Measurements from ENCODE around the gene PTOV1.

The PTOV1 gene

DNA sequence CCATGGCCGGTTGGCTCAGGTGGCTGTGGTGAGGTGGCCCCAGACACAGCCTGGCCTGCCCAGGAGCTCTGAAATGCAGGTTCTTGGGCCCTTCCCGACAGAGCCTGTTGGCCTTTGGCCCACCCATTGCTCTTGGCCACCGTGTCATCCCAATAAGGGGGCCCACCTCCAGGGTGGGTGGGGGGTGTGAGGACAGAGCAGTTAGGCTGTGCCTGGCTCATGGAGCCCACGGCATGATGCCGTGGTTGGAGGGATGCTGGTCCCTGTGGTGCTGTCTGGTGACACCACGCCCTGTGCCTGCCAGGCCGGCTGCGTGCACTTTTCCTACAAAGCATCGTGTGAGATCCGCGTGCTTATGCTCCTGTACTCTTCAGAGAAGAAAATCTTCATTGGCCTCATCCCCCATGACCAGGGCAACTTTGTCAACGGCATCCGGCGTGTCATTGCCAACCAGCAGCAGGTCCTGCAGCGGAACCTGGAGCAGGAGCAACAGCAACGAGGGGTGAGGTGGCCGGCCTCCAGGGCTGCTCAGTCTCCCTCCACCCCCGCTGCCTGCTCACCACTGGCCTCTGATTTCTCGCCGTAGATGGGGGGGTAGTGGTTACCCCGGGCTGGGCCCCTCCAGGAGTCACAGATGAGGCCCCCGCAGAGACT lies 8.8 kb downstream of the PTOV1 start:
- no peak for DNase-seq (ENCODE audit: low spot score)

DNA sequence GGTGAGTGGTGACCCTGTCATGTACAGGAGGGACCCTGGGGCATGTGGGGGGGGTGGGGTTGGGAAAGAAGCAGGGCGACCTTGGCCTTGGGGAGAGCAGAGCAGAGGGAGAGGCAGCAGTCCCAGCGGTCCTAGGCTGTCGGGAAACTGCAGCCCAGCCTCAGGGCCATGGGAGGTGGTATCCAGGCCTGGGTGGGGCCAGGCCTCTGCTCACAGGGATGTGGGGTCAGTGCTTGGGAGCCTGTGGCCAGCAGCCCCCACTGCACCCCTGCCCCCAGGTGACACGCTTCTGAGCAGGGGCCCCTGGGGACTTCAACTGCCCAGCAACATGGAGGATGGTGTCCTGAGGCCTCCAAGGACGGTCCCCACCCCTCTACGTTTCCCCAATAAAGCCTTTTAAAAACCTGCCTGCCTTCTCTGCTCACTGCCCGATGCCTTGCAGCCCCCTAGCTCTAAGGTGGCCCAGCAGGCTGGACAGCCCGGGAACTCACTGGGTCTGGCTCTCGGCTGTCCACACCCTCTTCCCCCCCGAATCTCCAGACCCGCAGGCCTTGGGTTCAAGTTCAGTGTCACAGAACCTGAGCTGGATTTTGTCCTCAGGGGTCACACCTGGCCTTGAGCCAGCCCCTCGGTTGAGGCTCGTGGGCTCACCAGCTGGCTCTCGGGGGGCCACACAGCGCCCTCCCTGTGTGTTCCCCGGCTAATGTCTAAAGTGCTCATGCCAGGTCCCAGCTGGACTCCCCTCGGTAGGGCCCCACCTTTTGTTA lies 9.6 kb downstream of the PTOV1 start:
- DNase-seq (ENCODE audit: low spot score), result no peak

DNA sequence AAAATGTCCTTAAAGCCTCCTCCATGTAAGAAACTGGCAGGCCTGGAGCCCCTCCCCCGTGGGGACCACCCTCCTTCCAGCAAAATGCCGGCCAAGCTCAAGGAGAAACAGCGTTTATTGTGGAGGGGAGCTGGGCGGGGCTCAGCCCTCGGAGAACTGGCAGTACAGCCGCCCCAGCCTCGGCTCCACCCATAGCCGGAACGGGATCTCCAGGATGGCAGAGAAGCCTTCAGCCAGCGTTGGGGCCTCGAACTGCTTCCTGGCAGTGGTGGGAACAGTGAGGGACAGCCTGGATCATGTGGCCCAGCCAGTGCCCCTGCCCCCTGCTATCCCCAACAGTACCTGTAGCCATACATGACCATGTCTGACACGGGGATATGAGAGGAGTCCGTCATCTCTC lies 10.1 kb downstream of the PTOV1 start:
- DNase-seq (ENCODE audit: low spot score), result no peak

DNA sequence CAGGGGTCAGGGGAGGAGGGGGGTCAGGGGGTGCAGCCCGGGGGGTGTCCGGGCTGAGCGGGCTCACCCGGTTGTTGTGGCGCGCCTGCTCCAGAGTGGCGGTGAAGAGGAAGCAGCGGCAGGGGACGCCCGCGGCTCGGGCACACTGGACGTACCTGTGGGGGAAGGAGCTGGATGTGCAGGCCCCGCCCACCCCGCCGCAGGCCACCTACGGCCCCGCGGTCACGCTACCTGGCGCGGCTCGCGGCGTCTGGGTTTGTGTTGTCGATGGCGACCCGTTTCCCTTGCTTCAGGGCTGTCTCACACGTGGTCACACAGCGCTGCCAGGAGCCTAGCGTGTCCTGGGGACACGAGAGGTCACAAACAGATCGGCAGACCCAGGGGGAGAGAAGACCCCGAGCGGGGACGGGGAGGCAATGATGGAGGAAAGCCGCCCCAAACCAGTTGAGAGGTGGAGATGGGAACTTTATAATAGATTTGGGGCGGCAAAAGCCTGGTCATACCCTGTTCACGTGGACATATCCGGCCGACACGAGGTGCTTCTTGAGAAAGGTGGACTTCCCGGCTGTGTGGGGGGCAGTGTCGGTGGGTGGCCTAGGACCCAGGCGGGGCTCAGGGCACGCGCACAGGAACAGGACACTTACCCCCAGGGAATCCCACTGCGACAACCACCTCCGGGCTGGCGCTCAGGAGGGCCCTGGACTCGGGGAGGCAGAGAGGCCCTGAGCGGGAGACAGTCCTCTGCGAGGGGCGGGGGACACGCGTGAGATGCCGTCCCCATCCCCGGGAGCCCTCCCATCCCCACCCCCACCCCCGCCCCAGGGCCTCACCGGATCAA lies 10.8 kb downstream of the PTOV1 start:
- no peak for DNase-seq (ENCODE audit: low spot score)

DNA sequence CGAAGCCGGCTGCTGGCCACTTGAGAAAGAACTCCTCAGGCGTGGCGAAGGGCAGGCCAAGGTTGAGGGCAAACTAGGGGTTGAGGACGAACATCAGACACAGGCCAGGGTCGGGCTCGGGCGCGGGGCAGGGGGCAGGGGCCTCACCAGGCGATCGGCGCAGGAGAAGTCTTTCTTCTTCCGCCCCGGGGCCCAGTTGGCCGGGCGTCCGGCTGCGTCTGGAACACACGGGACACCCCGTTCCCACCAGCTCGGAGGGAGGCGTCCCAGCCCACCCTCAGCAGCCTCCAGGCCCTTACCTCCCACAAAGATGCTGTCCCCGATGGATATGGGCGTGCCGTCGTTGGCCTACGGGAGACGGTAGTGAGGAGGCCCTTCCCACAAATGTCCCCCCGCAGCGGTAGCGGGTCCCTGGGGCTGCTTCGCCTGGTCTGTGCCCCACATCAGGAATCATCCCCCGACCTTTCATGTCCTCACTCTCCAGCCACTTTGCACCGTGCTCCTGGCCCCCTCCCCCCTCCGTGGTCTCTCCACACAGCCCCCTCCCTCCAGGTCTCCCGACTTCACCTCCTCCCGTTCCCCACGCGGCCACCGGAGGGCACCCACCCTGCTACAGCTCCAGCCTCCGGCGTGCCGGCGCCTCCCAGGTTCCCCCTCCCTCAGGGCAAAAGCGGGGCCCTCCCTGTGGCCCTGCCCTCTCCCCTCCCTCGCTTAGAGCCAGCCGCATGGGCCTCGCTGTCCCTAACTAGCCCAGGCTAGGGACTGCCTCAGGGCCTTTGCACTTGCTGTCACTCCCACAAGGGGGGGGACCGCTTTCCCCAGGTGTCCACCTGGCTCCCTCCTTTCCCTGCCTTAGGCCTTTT lies 11.7 kb downstream of the PTOV1 start:
- no peak for DNase-seq (ENCODE audit: low spot score)

DNA sequence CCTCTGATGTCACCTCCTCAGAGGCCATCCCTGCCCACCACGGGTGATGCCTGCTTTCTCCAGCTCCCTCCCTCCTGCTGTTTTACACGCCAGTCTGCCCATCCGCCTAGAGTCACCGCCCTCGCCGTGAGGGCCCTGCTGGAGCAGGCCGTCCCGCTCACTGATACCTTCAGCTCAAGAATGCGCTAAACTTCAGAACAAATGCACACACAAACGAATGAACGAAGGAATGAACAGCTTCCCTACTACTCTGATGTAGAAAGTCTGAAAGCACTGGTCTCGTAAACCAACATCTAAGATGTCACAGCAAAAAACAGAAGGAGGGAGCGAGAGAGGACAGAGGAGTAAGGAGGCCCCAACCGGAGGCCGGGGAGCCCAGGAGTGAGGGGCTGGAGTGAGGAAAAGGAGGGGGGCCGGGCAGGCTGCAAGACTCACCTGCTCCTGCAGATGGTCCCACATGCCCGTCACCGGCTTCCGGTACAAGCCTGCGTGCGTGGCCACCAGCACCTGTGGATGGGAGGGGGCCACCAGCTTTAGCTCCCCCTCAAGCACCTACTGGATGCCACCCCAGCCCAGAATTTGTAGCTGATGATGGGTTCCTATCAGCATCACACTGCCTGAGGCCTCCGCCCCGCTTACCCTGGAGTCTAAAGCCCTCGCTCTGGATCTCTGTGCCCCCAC lies 12.4 kb downstream of the PTOV1 start:
- no peak for DNase-seq (ENCODE audit: low spot score)

DNA sequence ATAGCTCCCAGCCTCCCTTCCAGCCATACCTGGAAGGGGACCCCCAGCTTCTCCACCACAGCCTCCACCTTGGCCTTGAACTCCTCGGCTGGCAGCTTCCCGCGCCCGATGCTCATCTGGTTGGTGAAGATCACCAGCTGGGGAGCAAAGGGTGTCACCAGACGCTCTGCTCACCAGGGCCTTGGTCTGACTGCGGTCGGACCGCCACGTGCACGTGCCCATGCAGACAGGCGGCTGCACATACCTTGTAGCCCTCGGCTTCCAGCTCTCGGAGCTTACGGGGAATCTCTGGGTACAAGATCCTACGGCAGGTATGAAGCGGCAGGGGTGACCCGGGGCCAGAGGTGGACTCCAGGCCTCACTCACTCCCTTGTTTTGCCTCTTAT lies 13.0 kb downstream of the PTOV1 start:
- no peak for DNase-seq (ENCODE audit: low spot score)

DNA sequence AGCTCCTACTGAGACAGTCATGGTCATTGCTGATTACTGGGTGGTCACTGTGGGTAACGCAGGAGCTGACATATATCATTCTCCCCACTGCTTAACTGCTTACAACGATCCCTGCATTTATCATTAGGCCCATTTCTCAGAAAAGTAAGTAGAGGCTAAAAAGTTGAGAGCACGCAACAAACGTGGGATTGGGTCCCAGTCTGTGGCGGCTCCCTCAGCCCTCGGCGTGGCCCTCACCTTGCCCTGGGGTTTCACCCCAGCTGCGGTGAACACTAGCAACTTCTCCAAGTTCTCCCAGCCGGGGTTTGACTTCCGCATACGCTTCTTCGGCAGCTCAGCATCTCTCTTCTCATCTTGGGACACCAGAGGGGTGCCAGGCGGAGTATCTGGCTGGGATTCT lies 13.9 kb downstream of the PTOV1 start:
- DNase-seq (ENCODE audit: low spot score), result no peak

DNA sequence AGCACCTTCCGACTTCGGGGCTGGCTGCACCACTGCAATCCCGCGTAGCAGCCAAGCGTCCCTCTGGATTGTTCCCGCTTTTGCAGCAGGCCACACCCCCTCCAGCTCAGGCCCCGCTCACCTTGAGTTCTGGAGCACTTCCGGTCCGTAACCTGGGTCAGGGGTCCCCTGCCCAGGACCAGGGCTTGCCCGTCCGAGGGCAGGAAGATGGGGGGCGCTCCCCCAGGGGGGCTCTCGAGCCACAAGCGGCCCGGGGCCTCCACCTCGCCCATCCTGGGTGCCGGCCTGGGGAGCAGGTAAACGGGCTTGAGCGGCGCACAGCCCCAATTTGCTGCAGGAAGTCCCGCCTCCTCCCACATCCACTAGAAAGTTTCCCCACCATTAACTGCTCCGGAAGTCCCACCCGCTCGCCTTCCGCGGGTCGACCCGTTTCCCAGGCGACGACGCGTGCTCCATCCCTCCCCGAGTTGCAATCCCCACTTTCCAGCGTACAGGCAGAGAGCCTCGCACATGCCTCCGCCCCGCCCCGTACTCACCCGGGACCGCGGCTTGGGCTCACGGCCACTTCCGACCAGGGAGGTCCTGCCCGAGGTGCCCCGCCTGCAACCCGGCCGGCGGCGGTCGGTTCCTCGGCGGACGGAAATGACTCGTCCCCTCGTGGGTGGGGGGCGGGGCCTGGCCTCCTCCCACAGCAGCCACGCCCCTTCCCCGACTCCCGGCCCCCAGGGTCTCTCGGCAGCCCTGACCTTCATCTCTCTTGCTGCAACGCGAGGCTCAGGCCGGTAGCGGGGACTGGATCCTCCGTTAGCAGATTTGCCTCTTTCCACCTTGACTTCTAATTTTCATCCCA lies 16.2 kb downstream of the PTOV1 start, which contains the start of gene PNKP:
TSS of gene PNKP (minus strand) at position 644 of the 850 bp plus-strand sequence. CDS start at position 272, 372 bp downstream.
- peak; percentile 97 for DNase-seq (ENCODE audit: low spot score)

DNA sequence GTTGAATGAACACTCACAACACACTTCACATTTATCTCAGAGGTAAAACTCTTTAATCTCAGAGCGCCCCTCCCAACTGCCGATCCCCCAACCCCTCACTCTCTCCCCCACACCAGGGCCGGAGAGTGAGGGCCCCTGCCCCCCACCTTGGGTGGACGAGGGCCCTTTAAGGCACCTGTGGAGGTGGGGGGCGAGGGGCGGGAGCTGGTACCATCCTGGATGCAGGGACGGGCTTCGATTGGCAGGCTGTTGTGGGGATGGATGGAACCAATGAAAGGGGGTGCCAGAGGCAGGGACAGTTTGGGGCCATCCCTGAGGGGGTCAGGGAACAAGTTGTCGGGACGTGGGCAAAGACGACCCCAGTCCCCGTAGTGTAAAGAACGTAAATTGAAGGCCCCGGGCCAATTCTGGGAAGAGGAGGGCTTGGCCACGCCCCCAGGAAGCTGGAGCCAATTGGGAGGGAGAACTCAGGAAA lies 18.1 kb downstream of the PTOV1 start:
- no peak for DNase-seq (ENCODE audit: low spot score)

DNA sequence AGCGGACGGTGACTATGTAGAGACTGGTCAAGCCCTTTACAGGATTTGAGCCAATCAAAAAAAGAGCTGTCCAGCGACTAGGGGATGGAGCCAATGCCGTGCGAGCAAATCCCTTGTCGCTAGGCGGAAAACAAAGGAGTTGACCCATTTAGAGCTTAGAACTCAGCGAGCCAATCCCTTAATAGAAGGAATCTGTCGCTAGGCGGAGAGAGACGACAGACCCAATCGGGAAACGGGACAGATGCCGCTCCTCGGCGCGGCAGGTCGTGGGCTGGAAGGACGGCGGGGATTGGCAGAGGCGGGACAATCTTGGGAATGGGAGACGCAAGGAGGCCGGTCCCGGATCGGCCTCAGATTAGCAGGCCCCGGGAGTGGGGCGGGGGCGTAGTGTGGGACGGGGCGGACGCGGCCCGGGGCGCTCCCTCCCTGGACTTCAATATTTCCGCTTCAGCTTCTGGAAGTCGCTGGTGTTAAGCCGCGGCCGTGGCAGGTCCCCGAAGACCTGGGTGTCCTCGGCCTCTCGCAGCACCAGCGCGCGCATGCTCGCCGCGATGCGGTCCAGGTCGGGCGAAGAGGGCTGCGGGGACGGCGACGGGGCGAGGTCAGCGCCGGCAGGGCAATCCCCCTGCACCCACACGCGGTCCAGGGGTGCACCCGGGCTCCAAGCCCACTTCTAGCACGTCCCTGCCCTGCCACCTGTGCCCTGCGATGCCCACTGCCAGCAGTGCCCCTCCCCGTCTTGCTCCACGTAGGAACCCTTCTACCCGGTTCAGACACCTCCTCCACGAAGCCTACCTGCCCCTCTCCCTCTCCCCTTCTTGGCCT lies 18.7 kb downstream of the PTOV1 start:
- DNase-seq (ENCODE audit: low spot score), result peak; percentile 99

DNA sequence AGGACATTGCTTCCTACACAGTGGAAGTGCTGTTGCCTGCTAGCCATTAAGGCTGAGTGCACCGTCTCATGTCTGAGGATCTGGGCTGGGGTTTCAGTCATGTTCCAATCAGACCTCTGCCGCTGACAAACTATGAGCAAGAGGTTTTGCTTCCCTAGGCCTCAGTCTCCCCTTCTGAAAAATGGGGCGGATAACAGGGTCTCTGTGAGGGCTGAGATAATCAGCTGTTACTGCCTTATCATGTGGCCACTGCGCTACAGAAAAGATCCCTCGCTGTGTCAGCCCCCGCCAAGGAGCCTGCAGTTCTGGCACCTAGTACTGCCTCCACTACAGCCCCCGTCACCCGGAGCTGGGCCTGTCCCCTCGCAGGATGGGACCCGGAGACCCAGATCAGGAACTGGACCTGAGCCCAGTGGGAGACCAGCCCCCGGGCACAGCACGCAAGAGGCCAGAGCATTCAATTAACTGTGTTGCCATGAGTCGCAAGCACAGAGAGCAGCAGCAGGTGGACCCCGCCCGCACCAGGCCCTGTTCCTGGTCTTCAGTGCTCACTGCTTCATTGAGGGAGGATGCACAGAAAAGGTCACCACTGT lies 19.4 kb downstream of the PTOV1 start:
- DNase-seq (ENCODE audit: low spot score), result no peak

DNA sequence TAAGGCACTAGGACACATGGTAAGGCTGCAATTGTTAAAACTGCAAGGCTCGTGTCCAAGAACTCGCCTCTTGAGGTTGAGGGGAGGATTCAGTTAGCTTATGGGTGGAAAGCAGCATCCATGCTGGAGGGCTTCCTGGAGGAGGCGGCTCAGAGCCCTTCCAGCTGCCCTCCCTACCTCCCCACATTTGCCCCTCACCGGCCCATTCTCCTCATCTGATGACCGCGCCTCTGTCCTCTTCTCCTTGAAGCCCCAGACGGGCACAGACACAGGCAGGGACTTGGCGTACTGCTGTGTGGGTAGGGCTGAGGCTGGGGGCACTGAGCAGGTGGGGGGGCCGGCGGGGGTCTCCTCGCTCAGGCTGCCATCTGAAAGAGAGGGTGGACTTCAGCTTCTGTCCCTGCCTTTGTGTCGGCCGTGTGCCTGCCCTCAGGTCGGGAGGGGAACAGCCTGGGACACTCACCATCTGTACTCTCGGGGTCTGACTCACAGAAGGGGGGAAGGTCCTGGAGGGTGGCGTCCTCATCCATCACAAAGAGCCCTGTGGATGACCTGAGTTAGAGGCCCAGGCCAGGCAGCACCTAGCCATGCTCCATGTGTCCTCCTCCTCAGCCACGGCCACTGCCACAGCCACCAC lies 20.5 kb downstream of the PTOV1 start:
- no peak for DNase-seq (ENCODE audit: low spot score)

DNA sequence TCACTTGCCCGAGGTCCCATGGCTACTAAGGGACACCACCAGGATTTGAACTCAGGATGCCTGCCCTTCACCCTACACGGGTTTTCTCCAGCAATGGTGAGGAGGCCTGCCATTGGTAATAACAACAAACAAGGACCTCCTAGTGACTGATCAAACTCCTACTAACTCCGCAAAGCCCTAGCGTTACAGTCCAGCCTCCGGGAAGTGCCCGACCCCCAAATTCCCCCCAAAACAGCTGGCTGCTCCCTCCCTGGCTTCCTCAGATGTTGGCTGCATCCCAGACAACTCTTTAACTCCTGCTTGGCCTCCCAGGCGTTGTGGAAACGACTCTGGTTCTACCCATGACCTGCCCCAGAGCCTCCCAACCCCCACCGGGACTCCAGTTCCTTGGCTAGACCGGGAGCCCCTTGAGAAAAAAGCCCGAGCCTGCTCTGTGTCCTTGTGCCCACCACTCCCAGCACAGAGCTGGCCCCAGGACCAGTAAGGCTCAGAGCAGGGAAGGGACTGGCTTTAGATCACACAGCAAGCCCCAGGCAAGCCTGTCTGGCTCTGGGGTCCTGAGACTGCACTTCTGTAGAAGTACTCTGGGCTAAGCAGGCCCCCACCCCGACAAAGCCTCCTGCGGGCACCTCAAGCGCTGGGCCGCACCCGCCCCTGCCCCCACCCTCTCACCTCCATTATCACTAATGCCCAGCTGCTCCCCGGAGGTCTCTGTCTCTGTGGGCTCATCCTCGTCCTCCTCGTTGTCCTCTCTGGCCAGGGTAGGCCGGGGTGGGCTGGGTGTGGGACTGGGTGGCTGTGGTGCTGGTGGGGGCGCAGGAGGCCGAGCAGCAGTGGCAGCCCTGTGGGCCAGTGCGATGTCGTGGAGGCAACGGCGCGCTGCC lies 21.5 kb downstream of the PTOV1 start:
- no peak for DNase-seq (ENCODE audit: low spot score)

DNA sequence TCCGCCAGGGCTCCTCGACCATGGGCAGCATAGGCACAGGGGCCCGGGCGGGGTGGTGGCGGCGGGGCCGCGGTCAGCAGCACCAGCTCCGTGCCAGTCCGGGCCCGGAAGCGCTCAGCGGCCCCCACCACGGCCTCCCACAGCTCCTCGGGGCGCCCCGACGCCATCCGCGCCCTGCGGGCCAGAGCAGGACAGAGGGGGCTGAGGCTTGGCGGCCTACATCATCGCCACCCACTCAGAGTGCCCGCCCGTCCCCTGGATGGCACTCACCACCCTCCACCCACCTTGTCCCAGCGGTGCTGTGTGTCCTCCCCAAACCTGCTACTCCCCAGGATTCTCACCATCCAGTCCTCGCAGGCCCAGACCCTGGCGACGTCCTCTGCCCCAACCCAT lies 22.2 kb downstream of the PTOV1 start:
- no peak for DNase-seq (ENCODE audit: low spot score)

DNA sequence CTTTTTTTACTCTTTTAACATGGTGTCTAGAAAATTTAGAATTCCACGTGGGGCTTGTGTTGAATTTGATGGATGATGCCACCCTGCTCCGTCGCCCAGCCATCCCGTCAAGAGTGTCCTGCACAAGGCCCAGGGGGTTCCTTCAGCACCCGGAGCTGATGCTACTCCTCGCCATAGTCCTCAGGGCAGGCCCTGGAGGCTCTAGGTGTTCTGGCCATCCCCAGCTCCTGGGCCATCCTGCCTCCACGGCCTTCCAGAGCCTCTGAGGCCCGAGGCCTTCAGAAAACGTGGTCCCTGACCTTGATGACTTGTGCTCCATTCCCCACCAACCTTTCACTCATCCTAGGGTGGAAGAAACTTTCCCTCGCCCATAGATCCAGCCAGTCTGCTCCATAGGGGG lies 22.9 kb downstream of the PTOV1 start:
- no peak for DNase-seq (ENCODE audit: low spot score)

DNA sequence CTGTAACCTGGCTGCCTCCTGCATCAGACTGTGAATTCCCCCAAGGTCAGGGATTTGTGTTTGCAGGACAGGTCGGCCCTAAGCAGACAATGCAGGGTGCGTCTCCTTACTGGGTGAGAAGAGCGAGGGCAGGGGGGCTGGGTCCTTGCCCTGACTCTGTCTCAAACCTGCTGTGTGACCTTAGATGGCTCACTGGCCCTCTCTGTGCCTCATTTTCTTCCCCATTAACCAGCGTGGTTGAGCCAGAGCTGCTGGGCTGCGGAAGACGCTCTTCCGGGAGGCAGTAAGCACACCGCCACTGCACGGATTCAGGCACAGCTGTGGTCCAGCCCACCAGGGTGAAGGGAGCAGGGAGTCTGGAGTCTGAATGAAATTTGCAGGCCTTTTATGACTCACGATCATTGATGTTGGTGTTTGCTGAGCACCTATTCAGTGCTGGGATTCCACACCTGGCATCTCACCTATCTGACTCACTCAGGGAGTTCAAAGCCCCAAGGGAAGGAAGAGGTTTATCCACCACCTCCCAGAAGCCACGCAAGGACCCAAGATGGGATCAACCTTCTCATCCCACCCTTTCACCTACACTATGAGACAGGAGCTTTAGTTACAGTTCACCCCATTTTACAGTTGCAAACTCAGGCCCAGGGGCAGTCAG lies 23.7 kb downstream of the PTOV1 start:
- no peak for DNase-seq (ENCODE audit: low spot score)

Measured in hepatic stellate cell (primary cell).